DMS153 treated with DMSO at 0.1 percent for 48 hours (cell line): Measurements from ENCODE around the gene FIGNL2.

Source experiments
- DNase-seq: peaks from one replicate; lab custom pipeline; 2025; ENCODE audit not compliant: unreplicated experiment; lab: John Stamatoyannopoulos, UW

The FIGNL2 gene

GRCh38 chr12:51874000-51874399 lies 25.5 kb upstream of the FIGNL2 start:
- DNase-seq, result no peak

- no peak for DNase-seq
These were observed 24.9 kb upstream of the FIGNL2 start for GRCh38 chr12:51873251-51873994.

GRCh38 chr12:51872689-51872981 lies 24.1 kb upstream of the FIGNL2 start:
- DNase-seq, result no peak

- DNase-seq, result no peak
These were observed 23.6 kb upstream of the FIGNL2 start for GRCh38 chr12:51871918-51872688.

GRCh38 chr12:51871126-51871525 lies 22.6 kb upstream of the FIGNL2 start:
- no peak for DNase-seq

- no peak for DNase-seq
These were observed 22.0 kb upstream of the FIGNL2 start for GRCh38 chr12:51870504-51870903.

- DNase-seq, result no peak
These were observed 21.4 kb upstream of the FIGNL2 start for GRCh38 chr12:51869931-51870330.

- DNase-seq, result no peak
These were observed 21.0 kb upstream of the FIGNL2 start for GRCh38 chr12:51869496-51869865.

GRCh38 chr12:51868821-51869495 lies 20.4 kb upstream of the FIGNL2 start:
- no peak for DNase-seq

GRCh38 chr12:51867796-51868428 lies 19.4 kb upstream of the FIGNL2 start:
- DNase-seq, result no peak

GRCh38 chr12:51867371-51867770 lies 18.9 kb upstream of the FIGNL2 start:
- DNase-seq, result no peak

GRCh38 chr12:51866762-51867161 lies 18.2 kb upstream of the FIGNL2 start:
- DNase-seq, result no peak

GRCh38 chr12:51866324-51866723 lies 17.8 kb upstream of the FIGNL2 start:
- DNase-seq, result no peak

- no peak for DNase-seq
These were observed 17.3 kb upstream of the FIGNL2 start for GRCh38 chr12:51865757-51866270.

GRCh38 chr12:51864833-51865670 lies 16.5 kb upstream of the FIGNL2 start:
- no peak for DNase-seq

- DNase-seq, result no peak
These were observed 15.7 kb upstream of the FIGNL2 start for GRCh38 chr12:51863933-51864832.

- no peak for DNase-seq
These were observed 14.9 kb upstream of the FIGNL2 start for GRCh38 chr12:51863363-51863932.

GRCh38 chr12:51862947-51863346 lies 14.4 kb upstream of the FIGNL2 start:
- no peak for DNase-seq

- DNase-seq, result no peak
These were observed 12.5 kb upstream of the FIGNL2 start for GRCh38 chr12:51860986-51861385.
